ENCODE measurements around the gene ZFYVE27.

GRCh38 chr10:97689559-97690020, 47.3 kb upstream of the ZFYVE27 start:
- TF ChIP-seq JUNB (IDR thresholded peaks at IDR 0.05) (no peak), CTCF (IDR thresholded peaks at IDR 0.05 in 2 of 3, conservative IDR thresholded peaks at IDR 0.05 in 1 of 3; ENCODE audit: control insufficient read depth in 2 of 3, extremely low read depth in 1 of 3, insufficient read depth in 1 of 3, low read depth in 3 of 3, low read length in 3 of 3) (no peak), IRF5 (IDR thresholded peaks at IDR 0.05; ENCODE audit: borderline replicate concordance) (no peak), RAD21 (IDR thresholded peaks at IDR 0.05; ENCODE audit: insufficient read depth, low read depth, low read length) (no peak)
